Nephron (organoid): ENCODE measurements around the gene DPP7.

Source experiments
- H3K27ac Mint-ChIP-seq, 3 experiments: 2 replicates each; pipeline ENCODE4 v1.8.0; 2020; ENCODE audit warnings: mixed read lengths in 3 of 3, mild to moderate bottlenecking in 2 of 3, moderate library complexity in 1 of 3
- H3K27me3 Mint-ChIP-seq: 2 replicates; pipeline ENCODE4 v1.8.0; 2021; ENCODE audit warnings: low read depth, mild to moderate bottlenecking, moderate library complexity, mixed read lengths
- H3K36me3 Mint-ChIP-seq: 2 replicates; pipeline ENCODE4 v1.8.0; 2020; ENCODE audit warnings: low read depth, mixed read lengths
- H3K4me1 Mint-ChIP-seq: 2 replicates; pipeline ENCODE4 v1.8.0; 2020; ENCODE audit warnings: mixed read lengths
- H3K4me3 Mint-ChIP-seq, 3 experiments: 2 replicates each; pipeline ENCODE4 v1.8.0; 2020; ENCODE audit warnings: mild to moderate bottlenecking in 3 of 3, mixed read lengths in 3 of 3, moderate library complexity in 2 of 3
- H3K9me3 Mint-ChIP-seq: 2 replicates; pipeline ENCODE4 v1.8.0; 2020; ENCODE audit warnings: mixed read lengths
- TF ChIP-seq, protein P1 (sequence below), 3 experiments: fragments of 200-600 bp; sonication (generic); IDR thresholded peaks; one replicate each; pipeline ENCODE4 v1.5.0; 2021; ENCODE audit warnings: antibody characterized with exemption in 3 of 3; ENCODE audit not compliant: unreplicated experiment in 3 of 3

The DPP7 gene

DNA sequence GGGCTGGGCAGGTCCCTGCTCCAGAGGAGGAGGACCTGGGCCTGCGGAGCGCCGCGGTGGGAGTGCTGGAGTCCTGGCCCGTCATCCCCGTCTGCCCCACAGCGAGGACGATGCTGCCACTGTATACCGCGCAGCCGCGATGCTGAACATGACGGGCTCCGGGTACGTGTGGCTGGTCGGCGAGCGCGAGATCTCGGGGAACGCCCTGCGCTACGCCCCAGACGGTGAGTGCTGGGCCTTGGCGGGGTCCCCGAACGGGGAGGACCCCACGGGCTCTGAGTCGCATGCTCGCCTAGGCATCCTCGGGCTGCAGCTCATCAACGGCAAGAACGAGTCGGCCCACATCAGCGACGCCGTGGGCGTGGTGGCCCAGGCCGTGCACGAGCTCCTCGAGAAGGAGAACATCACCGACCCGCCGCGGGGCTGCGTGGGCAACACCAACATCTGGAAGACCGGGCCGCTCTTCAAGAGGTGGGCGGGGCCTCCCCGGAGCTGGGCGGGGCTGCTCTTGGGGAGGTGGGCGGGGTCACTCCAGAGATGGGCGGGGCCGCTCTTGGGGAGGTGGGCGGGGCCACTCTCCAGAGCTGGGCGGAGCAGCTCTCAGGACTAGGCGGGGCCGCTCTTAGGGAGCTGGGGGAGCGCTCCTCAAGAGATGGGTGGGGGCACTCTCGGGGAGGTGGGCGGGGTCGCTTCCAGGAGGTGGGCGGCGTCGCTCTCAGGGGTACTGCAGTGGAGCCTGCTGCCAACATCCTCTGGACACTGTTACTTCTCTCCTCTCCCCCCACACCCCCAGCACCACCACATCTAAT lies 42.2 kb upstream of the DPP7 start:
- TF ChIP-seq, protein P1, sequence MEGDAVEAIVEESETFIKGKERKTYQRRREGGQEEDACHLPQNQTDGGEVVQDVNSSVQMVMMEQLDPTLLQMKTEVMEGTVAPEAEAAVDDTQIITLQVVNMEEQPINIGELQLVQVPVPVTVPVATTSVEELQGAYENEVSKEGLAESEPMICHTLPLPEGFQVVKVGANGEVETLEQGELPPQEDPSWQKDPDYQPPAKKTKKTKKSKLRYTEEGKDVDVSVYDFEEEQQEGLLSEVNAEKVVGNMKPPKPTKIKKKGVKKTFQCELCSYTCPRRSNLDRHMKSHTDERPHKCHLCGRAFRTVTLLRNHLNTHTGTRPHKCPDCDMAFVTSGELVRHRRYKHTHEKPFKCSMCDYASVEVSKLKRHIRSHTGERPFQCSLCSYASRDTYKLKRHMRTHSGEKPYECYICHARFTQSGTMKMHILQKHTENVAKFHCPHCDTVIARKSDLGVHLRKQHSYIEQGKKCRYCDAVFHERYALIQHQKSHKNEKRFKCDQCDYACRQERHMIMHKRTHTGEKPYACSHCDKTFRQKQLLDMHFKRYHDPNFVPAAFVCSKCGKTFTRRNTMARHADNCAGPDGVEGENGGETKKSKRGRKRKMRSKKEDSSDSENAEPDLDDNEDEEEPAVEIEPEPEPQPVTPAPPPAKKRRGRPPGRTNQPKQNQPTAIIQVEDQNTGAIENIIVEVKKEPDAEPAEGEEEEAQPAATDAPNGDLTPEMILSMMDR (IDR thresholded peaks at IDR 0.05; ENCODE audit: unreplicated experiment in 3 of 3): no peak
- Mint-ChIP-seq H3K9me3 (no peaks in the 10 kb centered on the region), H3K4me3 (no peak overlapping the region), H3K4me1 (no peaks in the 10 kb centered on the region), H3K27me3 (peaks cover 76% of the 10 kb centered on the region), H3K36me3 (no peaks in the 10 kb centered on the region), H3K27ac (no peak overlapping the region)

DNA sequence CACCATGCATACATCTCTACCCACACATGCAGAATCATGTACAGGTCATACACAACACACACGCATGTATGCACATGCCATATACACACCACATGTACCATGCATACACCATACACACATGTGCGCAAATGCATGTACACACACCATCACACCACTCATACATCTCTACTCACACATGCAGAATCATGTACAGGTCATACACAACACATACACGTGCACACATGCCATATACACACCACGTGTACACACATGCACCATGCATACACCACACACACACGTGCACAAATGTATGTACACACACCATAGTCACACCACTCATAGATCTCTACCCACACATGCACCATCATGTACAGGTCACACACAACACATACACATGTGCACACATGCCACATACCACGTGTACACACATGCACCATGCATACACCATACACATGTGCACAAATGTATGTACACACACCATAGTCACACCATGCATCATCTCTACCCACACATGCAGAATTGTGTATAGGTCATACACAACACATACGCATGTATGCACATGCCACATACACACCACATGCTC lies 38.4 kb upstream of the DPP7 start:
- H3K27me3 Mint-ChIP-seq: peaks cover 69% of the 10 kb centered on the region
- no peak overlapping the region for H3K4me3 Mint-ChIP-seq
- no peak overlapping the region for H3K27ac Mint-ChIP-seq
- TF ChIP-seq, protein P1 (IDR thresholded peaks at IDR 0.05; ENCODE audit: unreplicated experiment in 3 of 3): no peak
- H3K9me3 Mint-ChIP-seq: no peaks in the 10 kb centered on the region
- H3K4me1 Mint-ChIP-seq: no peaks in the 10 kb centered on the region
- H3K36me3 Mint-ChIP-seq: no peaks in the 10 kb centered on the region

DNA sequence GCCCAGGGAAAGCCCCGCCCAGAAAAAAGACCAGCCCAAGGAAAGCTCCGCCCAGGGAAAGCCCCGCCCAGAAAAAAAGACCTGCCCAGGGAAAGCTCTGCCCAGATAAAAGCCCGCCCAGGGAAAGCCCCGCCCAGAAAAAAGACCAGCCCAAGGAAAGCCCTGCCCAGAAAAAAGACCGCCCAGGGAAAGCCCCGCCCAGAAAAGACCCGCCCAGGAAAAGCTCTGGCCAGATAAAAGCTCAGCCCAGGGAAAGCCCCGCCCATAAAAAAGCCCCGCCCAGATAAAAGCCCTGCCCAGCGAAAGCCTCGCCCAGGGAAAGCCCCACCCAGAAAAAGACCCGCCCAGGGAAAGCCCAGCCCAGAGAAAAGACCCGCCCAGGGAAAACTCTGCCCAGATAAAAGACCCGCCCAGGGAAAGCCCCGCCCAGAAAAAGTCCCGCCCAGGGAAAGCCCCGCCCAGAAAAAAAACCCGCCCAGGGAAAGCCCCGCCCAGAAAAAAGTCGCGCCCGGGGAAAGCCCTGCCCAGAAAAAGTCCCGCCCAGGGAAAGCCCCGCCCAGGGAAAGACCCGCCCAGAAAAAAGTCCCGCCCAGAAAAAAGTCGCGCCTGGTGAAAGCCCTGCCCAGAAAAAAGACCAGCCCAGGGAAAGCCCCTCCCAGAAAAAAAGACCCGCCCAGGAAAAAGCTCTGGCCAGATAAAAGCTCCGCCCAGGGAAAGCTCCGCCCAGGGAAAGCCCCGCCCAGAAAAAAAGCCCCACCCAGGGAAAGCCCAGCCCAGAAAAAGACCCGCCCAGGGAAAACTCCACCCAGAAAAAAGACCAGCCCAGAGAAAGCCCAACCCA lies 36.3 kb upstream of the DPP7 start:
- TF ChIP-seq, protein P1 (IDR thresholded peaks at IDR 0.05; ENCODE audit: unreplicated experiment in 3 of 3): no peak

DNA sequence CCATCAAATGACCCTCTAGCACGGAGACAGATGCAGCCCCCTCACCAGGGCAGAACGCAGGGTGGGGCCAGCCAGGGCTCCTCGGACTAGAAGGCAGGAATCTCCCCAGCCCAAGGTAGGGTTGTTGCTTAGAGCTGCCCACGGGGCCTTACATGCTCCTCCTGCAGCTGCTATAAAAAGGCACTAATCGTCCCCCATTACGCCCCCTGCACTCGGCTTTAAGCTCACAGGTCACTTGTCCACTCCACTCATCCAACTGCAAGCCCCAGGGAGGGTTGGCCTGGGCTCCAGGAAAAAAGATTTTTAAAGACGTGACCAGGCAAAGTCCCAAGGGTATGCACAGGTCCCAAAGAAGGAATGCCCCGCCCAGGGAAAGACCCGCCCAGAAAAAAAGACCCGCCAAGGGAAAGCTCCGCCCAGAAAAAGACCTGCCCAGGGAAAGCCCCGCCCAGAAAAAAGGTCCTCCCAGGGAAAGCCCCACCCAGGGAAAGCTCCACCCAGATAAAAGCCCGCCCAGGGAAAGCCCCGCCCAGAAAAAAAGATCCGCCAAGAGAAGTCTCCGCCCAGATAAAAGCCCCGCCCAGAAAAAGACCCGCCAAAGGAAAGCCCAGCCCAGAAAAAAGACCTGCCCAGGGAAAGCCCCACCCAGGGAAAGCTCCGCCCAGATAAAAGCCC lies 35.5 kb upstream of the DPP7 start:
- TF ChIP-seq, protein P1 (IDR thresholded peaks at IDR 0.05; ENCODE audit: unreplicated experiment in 3 of 3): no peak
- Mint-ChIP-seq H3K27ac (no peak overlapping the region), H3K4me1 (no peaks in the 10 kb centered on the region)

More for the DNA sequence above, 36.3 kb upstream of the DPP7 start:
- H3K4me1 Mint-ChIP-seq: no peaks in the 10 kb centered on the region
- H3K27ac Mint-ChIP-seq: no peak overlapping the region
- H3K27me3 Mint-ChIP-seq: peaks cover 59% of the 10 kb centered on the region
- no peaks in the 10 kb centered on the region for H3K36me3 Mint-ChIP-seq
- no peaks in the 10 kb centered on the region for H3K9me3 Mint-ChIP-seq
- H3K4me3 Mint-ChIP-seq: no peak overlapping the region

DNA sequence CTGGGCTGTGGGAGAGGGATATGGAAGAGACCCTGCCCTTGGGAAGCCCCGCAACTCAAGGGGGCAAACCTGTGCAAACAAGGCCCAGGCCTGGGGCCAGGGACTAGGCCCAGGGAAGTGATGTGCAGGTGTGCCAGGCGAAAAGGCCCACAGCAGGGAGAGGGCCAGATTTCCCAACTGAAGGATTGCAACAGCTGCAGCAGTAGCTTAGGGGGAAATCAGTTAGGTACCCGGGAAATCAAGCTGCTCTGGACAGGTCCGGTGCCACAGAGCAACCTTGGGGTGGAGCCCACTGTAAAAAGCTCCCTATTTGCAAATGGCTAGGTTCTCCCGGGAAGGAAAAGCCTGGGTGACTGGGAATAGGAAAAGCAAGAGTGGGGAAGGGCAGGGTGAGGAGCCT lies 34.8 kb upstream of the DPP7 start:
- TF ChIP-seq, protein P1 (IDR thresholded peaks at IDR 0.05; ENCODE audit: unreplicated experiment in 3 of 3): no peak
- H3K27me3 Mint-ChIP-seq: peaks cover 48% of the 10 kb centered on the region
- no peak overlapping the region for H3K4me3 Mint-ChIP-seq
- no peaks in the 10 kb centered on the region for H3K9me3 Mint-ChIP-seq
- no peaks in the 10 kb centered on the region for H3K4me1 Mint-ChIP-seq
- no peak overlapping the region for H3K27ac Mint-ChIP-seq
- H3K36me3 Mint-ChIP-seq: no peaks in the 10 kb centered on the region

More for the DNA sequence above, 35.5 kb upstream of the DPP7 start:
- Mint-ChIP-seq H3K9me3 (no peaks in the 10 kb centered on the region), H3K27me3 (peaks cover 54% of the 10 kb centered on the region), H3K4me3 (no peak overlapping the region), H3K36me3 (no peaks in the 10 kb centered on the region)
